Ishikawa (cell line): Measurements from ENCODE around the gene SLC1A4.

ENCODE experiments used
- CEBPB ChIP-seq: IDR thresholded peaks from 2 replicates; pipeline ENCODE4 v1.6.1; 2012
- EGR1 ChIP-seq: IDR thresholded peaks from 2 replicates; pipeline ENCODE4 v1.6.1; 2012
- EP300 ChIP-seq: IDR thresholded peaks from 2 replicates; pipeline ENCODE4 v1.6.1; 2012; ENCODE audit warnings: borderline replicate concordance
- FOXM1 ChIP-seq: IDR thresholded peaks from 2 replicates; pipeline ENCODE4 v1.6.1; 2012; ENCODE audit warnings: low read depth, borderline replicate concordance
- MAX ChIP-seq: IDR thresholded peaks from 2 replicates; pipeline ENCODE4 v1.6.1; 2012
- NFIC ChIP-seq: IDR thresholded peaks from 2 replicates; pipeline ENCODE4 v1.6.1; 2012
- RAD21 ChIP-seq: IDR thresholded peaks from 2 replicates; pipeline ENCODE4 v1.6.1; 2012; ENCODE audit warnings: low read depth
- TCF12 ChIP-seq: IDR thresholded peaks from 2 replicates; pipeline ENCODE4 v1.6.1; 2012; ENCODE audit warnings: low read depth
- TEAD4 ChIP-seq: IDR thresholded peaks from 2 replicates; pipeline ENCODE4 v1.6.1; 2012
- YY1 ChIP-seq: IDR thresholded peaks from 2 replicates; pipeline ENCODE4 v1.6.1; 2012; ENCODE audit warnings: low read depth
- TF ChIP-seq, protein P1 (sequence below): IDR thresholded peaks from 2 replicates; pipeline ENCODE4 v1.6.1; 2012; ENCODE audit warnings: low read depth, mild to moderate bottlenecking

- TF ChIP-seq TEAD4 (no peak), RAD21 (no peak), EP300 (no peak), NFIC (no peak), TCF12 (no peak), EGR1 (no peak), MAX (no peak), FOXM1 (no peak), CEBPB (no peak), YY1 (no peak)
- TF ChIP-seq, protein P1, sequence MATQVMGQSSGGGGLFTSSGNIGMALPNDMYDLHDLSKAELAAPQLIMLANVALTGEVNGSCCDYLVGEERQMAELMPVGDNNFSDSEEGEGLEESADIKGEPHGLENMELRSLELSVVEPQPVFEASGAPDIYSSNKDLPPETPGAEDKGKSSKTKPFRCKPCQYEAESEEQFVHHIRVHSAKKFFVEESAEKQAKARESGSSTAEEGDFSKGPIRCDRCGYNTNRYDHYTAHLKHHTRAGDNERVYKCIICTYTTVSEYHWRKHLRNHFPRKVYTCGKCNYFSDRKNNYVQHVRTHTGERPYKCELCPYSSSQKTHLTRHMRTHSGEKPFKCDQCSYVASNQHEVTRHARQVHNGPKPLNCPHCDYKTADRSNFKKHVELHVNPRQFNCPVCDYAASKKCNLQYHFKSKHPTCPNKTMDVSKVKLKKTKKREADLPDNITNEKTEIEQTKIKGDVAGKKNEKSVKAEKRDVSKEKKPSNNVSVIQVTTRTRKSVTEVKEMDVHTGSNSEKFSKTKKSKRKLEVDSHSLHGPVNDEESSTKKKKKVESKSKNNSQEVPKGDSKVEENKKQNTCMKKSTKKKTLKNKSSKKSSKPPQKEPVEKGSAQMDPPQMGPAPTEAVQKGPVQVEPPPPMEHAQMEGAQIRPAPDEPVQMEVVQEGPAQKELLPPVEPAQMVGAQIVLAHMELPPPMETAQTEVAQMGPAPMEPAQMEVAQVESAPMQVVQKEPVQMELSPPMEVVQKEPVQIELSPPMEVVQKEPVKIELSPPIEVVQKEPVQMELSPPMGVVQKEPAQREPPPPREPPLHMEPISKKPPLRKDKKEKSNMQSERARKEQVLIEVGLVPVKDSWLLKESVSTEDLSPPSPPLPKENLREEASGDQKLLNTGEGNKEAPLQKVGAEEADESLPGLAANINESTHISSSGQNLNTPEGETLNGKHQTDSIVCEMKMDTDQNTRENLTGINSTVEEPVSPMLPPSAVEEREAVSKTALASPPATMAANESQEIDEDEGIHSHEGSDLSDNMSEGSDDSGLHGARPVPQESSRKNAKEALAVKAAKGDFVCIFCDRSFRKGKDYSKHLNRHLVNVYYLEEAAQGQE: no peak
These were observed 83.2 kb downstream of the SLC1A4 start for GRCh38 chr2:65072181-65072970.
